IMR-90 (cell line): Measurements from ENCODE around the gene CDKN1A.

Experiments used
- CHD1 ChIP-seq: IDR thresholded peaks from 2 replicates; pipeline ENCODE4 v1.6.1; 2012; ENCODE audit warnings: low read depth, low read length, improper control_type of control experiment
- CTCF ChIP-seq: conservative IDR thresholded peaks from 2 replicates; pipeline ENCODE4 v1.5.1; 2012; ENCODE audit warnings: mild to moderate bottlenecking, low read depth, low read length, improper control_type of control experiment
- MAZ ChIP-seq: IDR thresholded peaks from 2 replicates; pipeline ENCODE4 v1.6.1; 2012; ENCODE audit warnings: low read depth, mild to moderate bottlenecking, low read length, improper control_type of control experiment, moderate library complexity, borderline replicate concordance
- RFX5 ChIP-seq: IDR thresholded peaks from 2 replicates; pipeline ENCODE4 v1.8.0; 2012; ENCODE audit warnings: low read depth, mild to moderate bottlenecking, low read length, moderate library complexity

- TF ChIP-seq CTCF: no peak
- TF ChIP-seq MAZ: no peak
- no peak for TF ChIP-seq RFX5
- no peak for TF ChIP-seq CHD1
Observed at GRCh38 chr6:36660771-36661471, 17.6 kb upstream of the CDKN1A start.
